Iris pigment epithelial cell (primary cell): ENCODE results near the gene NOTCH2.
A peak's percentile ranks its signal among the peaks of the same experiment; 100 is the strongest.

Experiments used
- DNase-seq: peaks from one replicate; pipeline ENCODE4 v3.0.0-alpha.2; 2011; ENCODE audit warnings: low read depth

Gene NOTCH2

GRCh38 chr1:119906927-119907652 is 162.4 kb downstream of the NOTCH2 start:
- no peak for DNase-seq

DNA sequence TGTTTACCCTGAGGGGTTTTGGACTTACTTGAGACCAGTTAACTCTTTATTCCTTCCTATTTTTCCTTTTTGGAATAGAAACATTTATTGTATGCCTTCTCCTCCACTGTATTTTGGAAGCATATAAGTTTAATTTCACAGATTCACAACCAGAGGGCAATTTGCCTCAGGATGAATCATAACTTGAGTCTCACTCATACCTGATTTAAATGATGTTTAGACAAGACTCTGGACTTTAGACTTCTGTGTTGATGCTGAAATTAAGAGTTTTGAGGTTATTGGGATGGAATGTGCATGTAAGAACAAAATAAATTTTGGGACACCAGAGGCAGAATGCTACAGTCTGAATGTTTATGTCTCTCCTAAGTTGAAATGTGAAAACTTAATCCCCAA is 166.0 kb downstream of the NOTCH2 start:
- peak; percentile 11 for DNase-seq

- no peak for DNase-seq
Measured at GRCh38 chr1:119902775-119903442, 166.6 kb downstream of the NOTCH2 start.

DNA sequence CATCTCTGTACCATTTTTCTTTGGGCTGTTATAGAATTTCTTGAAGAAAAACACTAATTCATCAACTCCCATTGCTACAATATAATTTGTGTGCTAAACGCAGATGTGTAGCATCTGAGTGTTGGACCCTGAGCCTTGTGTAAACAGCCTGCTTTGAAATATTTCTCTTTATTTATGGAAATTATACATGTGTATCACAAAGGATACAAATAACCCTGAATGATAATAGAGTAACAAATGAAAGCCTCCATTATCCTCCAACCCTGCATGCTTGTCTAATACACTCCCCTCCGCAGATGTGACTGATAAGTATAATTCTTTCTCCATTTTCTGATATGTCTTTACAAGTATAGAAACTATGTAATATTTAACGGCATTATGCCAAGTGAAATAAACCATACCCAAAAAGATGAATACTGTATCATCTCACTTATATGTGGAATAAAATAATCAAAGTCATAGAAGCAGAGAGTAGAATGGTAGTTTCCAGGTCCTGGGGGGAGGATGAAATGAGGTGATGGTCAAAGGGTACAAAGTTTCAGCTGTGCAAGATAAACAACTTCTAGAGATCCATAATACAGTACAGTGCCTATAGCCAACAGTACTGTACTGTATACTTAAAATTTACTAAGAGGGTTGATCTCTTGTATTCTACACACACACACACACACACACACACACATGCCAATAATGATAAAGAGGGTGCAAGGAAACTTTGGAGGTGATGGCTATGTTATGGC is 170.3 kb downstream of the NOTCH2 start:
- DNase-seq: no peak

GRCh38 chr1:119898530-119898929 is 170.9 kb downstream of the NOTCH2 start:
- no peak for DNase-seq

- DNase-seq: no peak
Measured at GRCh38 chr1:119896303-119896702, 173.2 kb downstream of the NOTCH2 start, which contains the start of gene ADAM30. ADAM30 (minus strand) TSS chr1:119896515; CDS start chr1:119896336, 179 bp downstream.

DNA sequence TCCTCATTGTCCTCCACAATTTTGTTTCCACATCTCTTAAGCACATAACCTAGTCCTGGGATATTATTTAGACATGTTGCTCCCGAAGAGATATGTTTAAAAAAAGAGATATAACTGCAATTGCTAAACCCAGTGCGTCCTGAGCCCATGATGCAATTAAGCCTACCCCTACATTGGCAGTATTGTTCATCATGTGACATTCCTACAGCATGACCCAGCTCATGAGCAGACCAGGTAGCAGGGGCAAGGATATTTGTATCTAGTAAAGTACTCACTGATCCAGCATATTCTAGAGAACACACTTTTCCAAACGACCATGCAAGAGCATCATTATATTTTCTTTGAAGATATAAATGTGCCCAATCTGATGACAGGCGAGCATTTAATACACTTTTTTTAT is 174.4 kb downstream of the NOTCH2 start:
- peak; percentile 13 for DNase-seq

GRCh38 chr1:119893827-119894700 is 175.4 kb downstream of the NOTCH2 start:
- DNase-seq: no peak

DNA sequence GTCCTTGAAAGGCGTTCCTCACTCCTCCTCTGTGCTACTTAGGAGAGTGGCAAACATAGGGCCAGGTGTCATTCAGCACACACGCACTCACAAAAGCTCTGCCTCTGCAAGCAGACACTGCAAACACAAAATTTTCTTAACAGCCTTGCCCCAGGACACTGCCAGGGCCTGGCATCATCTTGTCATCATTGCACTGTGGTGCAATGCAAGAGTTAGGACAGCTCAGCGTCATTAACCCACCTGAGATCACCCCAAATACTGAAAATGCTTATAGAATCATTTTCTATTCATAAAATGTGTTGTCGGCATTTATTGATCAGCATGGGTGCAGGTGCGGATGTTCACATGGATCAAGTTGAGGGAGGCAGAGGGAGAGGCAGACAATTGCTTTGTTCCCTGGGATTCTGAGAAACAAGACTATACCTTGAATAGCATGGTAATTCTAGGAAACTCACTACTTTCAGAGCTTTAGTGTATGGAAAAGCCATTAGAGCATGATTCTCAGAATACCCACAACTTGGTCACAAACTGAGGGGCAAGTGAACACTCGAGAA is 176.1 kb downstream of the NOTCH2 start:
- no peak for DNase-seq

- DNase-seq: no peak
Measured at GRCh38 chr1:119891386-119891785, 178.1 kb downstream of the NOTCH2 start.

DNA sequence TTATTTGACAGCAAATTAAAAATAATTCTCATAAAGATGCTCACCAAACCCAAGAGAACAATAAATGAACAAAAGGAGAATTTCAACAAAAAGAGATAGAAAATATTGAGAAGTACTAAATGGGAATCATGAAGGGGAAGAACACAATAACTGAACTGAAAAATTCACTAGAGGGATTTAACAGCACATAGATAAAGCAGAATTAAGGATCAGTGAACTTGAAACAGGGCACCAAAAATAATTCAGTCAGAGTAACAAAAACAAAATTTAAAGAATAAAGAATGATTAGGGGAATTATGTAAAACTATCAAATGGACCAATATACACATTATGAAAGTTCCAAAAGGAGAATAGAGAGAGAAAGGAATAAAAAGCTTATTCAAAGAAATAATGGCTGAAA is 181.0 kb downstream of the NOTCH2 start:
- DNase-seq: no peak

DNA sequence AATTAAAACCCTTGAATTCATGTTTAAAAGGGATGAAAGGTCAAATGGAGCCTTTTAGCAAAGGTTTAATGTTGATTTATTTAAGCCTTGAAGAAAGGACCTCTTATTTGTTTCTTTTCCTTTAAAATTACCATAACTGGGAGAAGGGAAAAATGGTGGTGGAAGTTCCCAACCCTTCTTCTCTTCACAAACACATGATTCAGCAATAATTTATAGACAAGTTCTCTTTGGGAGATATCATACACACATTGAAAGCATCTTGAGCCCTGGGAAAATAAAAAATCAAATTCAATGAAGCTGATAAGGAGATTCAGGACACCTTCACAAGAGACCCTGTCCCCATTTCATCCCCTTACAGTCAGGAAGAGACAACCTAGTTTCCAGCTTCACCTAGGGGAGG is 182.0 kb downstream of the NOTCH2 start:
- no peak for DNase-seq

- peak; percentile 52 for DNase-seq
Measured at GRCh38 chr1:119885903-119886783, 183.3 kb downstream of the NOTCH2 start.

GRCh38 chr1:119884711-119885110 is 184.8 kb downstream of the NOTCH2 start:
- DNase-seq: no peak

DNA sequence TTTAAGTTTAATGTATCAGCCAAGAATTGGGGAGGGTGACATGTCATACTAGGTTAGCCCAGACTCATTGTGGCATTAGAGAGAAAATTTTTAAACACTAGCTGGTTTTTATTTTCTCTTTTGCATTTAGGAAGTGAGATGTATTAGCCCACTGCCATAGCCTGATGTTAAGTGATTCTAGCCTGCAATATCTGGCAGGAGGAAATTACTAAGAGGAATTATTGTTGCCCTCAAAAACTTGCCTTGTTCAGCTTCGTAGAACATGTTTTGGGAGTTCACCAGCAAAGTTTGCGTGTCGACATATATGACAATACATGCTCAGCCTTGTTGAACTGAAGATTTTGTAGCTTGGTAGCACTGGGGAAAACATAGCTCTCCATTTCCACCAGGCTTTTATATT is 185.6 kb downstream of the NOTCH2 start:
- DNase-seq: no peak

DNA sequence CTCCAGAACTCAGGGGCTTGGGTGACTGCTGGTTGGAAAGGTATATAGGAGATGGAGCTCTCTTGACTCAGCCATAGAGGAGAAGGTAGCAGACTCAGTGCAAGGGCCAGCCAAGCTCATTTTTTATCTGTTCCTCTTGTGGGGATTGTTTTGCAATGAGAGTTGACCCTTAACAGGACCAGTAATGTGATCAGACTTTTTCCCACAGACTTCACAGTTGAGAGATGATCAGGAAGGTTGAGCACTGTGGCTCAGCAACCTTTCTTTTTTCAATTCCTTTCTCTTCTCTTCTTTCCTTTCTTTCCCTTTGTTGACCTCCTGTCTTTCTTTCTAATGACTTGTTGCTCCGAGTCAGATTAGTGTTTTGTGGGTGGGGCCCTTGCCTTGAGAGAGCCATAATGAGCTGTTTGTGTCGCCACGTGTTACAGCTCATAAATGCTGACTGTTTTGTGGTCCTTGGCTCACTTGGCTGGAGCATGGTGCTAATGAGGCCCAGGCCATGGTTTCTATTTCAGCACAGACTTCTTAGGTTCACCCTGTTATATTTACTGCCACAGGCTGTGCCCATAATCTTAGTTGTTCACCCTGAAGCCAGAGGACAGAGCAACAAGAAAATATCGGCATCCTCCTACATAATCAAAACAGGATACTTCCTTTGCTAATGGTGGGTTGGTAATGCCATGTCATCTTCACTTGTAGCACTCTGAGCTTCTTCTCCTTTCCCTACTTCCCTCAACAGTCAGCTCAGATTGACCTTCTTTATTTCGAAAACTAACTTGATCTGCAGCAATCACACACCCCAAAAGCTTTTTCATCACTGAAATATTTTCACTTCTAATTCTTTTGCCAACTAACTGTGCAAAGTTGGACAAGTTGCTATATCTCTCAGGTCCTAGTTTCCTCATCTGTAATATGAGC is 187.1 kb downstream of the NOTCH2 start:
- DNase-seq: no peak

DNA sequence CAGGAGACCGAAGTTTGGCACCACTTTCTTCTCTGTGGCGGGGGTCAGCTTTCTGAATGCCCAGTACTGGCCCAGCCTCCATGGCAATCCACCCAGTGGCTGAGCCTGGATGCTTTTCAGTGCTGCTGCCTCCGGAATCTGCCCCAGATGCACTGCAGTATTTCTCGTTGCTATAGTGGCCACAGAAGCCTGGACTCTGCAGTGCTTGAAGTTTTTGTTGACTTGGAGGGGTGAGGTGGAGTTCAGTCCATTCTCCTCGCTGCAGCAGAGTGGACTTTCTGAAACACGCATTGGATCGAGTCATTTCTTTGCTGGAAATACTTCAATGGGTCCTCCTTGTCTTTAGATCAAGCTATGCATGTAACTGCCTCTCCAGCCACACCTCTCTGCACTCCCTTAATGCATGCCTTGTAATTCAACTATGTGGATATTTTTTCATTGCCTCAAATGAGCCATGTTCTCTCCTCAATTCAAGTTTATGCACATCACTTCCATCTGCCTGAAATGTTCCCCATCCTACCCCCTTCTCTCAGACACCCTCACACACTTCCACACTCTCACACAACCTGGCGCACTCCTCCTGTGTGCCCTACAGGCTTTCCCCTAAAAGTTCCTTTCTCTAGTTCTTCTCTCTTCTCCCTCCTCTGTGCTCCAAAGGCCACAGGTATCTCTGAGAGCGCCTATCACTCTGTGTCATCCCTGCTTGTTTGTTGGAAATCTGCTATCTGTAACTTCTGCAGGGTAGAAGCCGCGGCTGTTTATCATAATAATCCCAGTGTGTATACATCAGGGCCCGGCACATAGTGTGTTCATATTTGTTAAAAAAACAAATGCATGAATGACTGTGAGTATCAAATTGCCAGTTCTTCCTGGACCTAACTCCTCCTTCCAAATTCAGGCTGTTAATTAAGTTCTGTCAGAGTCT is 189.7 kb downstream of the NOTCH2 start:
- no peak for DNase-seq

- no peak for DNase-seq
Measured at GRCh38 chr1:119878171-119878570, 191.3 kb downstream of the NOTCH2 start.
